ENCODE data around the gene ZMYND15.

ZMYND15 gene

DNA sequence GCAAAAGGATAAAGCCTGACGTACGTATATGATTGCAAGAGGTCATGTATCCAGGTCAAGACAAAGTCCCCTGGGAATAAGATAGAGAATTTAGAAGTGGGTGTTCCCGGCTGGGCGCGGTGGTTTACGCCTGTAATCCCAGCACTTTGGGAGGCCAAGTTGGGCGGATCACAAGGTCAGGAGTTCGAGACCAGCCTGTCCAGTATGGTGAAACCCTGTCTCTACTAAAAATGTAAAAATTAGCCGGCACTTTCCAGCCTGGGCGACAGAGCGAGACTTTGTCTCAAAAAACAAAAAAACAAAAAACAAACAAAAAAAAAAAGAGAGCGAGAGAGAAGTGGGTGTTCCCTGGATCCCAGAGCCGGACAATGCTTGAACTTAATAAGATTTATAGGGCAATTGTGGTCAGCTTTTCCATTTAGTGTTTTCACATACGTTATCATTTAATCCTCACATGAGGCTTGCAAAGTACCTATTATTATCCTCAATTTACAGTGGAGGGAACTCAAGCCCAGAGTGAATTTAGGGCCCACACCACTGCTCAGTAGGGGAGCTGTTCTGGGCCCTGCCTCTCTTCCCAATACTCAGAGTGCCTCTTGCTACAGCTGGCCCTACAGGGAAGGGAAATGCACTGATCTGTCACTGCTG lies 48.6 kb downstream of the ZMYND15 start:
- no peak for DNase-seq (ENCODE audit: low spot score)

DNA sequence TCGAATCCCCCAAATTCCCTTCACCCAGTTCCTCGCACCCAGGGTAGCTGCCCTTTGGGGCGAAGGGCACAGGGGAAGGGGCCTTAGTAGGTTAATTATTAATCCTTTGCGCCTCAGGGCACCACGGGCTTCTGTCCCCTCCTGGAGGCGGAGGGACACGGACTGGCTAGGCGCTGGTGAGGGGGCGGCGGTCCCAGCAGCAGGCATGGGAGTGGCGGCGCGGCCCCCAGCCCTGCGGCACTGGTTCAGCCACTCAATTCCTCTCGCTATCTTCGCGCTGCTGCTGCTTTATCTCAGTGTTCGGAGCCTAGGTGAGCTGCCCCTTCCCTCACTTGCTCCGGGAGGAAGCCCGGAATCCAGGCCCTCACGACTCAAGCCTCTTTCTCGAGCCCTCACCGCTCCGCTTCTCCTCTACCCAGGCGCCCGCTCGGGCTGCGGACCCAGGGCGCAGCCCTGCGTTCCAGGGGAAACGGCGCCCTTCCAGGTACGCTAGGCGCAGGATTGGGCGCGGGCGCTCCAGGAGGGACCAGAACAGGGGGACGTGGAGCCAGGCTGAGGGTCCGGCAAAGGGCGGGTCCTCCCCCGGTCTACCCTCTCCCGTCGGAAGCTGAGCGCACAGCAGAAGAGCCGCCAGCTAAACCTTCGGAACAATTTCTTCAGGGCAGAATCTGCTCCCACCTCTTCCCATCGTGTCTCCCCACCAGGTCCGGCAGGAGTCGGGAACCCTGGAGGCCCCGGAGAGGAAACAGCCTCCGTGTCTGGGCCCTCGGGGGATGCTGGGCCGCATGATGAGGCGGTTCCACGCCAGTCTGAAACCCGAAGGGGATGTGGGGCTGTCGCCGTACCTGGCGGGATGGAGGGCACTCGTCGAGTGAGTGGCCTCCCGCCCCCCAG lies 49.4 kb downstream of the ZMYND15 start, which contains the start of gene GLTPD2:
GLTPD2 (plus strand) TSS at position 158 of the 894 bp plus-strand sequence; CDS start at position 206, 48 bp downstream.
- no peak for DNase-seq (ENCODE audit: low spot score)

DNA sequence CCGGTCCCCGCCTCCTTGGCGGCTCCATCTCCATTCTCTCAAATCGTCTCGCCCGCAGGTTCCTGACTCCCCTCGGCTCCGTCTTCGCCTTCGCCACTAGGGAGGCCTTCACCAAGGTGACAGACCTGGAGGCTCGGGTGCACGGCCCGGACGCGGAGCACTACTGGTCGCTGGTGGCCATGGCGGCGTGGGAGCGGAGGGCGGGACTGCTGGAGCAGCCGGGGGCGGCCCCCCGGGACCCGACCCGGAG lies 50.0 kb downstream of the ZMYND15 start:
- DNase-seq (ENCODE audit: low spot score), result no peak

DNA sequence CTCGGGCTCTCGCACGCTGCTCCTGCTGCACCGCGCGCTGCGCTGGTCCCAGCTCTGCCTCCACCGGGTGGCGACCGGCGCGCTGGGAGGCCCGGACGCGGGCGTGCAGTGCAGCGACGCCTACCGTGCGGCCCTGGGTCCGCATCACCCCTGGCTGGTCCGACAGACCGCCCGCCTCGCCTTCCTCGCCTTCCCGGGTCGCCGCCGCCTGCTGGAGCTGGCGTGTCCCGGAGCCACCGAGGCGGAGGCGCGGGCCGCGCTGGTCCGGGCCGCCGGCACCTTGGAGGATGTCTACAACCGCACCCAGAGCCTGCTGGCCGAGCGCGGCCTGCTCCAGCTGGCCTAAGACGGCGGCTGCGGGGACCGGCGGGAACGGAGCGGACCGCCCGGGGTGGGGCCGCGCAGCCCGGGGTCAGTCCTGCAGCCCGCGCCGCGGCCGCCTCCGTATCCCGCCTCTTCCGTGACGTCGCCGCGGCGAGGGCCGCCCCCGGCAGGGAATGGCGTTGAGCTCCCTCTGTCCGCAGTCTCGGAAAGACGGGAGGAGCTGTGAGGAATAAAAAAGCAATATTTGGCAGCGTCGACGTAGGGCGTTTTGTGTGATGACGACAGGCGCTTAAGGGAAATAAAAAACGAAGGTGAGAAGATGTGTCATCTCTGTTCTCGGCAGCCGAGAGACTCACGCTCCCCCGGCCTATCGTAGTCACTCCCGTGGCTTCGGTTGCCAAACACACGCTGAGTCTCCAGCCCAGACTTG lies 50.5 kb downstream of the ZMYND15 start:
- DNase-seq (ENCODE audit: low spot score), result peak; percentile 93

DNA sequence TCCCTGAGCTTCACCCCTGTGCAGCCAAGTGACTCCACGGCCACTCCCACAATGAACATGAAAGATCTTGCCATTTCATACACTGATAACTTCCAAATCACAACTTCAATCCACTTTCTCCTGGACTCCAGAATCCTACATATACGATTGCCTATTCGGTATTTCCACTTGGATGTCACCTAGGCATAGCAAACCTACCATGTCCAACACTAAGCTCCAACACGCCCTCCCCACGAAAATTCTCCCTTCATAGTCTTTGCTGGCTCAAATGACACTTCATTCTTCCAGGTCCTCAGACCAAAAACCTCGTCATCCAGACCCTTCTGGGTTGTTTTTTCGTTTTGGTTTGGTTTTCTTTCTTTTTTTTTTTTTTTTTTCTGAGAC lies 51.1 kb downstream of the ZMYND15 start:
- no peak for DNase-seq (ENCODE audit: low spot score)

DNA sequence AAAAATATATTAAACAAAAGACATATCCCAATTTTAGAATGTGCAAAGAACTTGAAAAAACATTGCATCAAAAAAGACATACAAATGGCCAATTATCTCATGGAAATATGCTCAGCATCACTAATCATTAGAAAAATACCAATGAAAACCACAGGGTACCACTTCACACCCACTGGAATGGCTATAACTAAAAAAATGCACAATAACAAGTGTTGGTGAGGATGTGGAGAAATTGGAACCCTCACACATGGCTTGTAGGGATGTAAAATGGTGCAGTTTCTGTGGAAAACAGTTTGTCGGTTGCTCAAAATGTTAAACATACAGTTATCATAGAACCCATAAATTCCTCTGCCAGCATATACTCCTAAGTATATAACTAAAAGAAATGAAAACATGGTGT lies 55.5 kb downstream of the ZMYND15 start:
- DNase-seq (ENCODE audit: low spot score), result no peak

Measured in germinal center (tissue), 1 donor.